ENCODE data around the gene SECISBP2. TPM values are rescaled to one million over a fixed set of nuclear protein-coding genes. Genes with fewer than 3 reads are reported as not detected.

The SECISBP2 gene
- total and polyA plus RNA-seq, 2 experiments from 2014 or later: 77.7 to 86.8 TPM

DNA sequence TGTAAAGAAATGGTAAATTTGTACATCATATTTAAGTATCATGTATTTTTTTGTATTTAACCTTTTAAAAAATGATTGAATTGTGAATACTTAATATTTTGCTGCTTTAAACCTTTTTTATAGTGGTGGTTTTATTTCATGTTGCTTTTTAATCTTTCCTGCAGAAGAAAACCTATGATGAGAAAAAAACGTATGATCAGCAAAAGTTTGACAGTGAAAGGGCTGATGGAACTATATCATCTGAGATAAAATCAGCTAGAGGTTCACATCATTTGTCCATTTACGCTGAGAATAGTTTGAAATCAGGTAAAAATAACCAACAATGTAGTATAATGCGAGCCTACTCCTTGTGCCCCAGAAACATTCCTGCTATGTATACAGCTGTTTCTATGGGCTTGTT is 7.4 kb downstream of the SECISBP2 start:
- no peak overlapping the region for H3K4me2 ChIP-seq
- H3K4me3 ChIP-seq: no peak overlapping the region
- peaks cover 19% of the 10 kb centered on the region; the same call in 1 of the 2 replicates for H4K20me1 ChIP-seq (replicated peaks; ENCODE audit: insufficient read depth)
- H3K4me1 ChIP-seq (ENCODE audit: insufficient read depth): no peaks in the 10 kb centered on the region
- TF ChIP-seq ZNF114 (CRISPR knock-in tag; IDR thresholded peaks at IDR 0.05) (no peak), EZH2phosphoT487 (IDR thresholded peaks at IDR 0.05; ENCODE audit: unreplicated experiment) (no peak), CREB1 (CRISPR knock-in tag; IDR thresholded peaks at IDR 0.05; ENCODE audit: low read depth) (no peak), NANOG (IDR thresholded peaks at IDR 0.05; ENCODE audit: borderline replicate concordance) (no peak), JUNB (IDR thresholded peaks at IDR 0.05; ENCODE audit: unreplicated experiment) (no peak), EZH2 (IDR thresholded peaks at IDR 0.05; ENCODE audit: low read depth, unreplicated experiment) (no peak), STAT1 (IDR thresholded peaks at IDR 0.05; ENCODE audit: unreplicated experiment) (no peak)
- TF ChIP-seq, protein P1, sequence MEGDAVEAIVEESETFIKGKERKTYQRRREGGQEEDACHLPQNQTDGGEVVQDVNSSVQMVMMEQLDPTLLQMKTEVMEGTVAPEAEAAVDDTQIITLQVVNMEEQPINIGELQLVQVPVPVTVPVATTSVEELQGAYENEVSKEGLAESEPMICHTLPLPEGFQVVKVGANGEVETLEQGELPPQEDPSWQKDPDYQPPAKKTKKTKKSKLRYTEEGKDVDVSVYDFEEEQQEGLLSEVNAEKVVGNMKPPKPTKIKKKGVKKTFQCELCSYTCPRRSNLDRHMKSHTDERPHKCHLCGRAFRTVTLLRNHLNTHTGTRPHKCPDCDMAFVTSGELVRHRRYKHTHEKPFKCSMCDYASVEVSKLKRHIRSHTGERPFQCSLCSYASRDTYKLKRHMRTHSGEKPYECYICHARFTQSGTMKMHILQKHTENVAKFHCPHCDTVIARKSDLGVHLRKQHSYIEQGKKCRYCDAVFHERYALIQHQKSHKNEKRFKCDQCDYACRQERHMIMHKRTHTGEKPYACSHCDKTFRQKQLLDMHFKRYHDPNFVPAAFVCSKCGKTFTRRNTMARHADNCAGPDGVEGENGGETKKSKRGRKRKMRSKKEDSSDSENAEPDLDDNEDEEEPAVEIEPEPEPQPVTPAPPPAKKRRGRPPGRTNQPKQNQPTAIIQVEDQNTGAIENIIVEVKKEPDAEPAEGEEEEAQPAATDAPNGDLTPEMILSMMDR (conservative IDR thresholded peaks at IDR 0.05; ENCODE audit: low read depth in 2 of 2): no peak
- TF ChIP-seq, protein P2, sequence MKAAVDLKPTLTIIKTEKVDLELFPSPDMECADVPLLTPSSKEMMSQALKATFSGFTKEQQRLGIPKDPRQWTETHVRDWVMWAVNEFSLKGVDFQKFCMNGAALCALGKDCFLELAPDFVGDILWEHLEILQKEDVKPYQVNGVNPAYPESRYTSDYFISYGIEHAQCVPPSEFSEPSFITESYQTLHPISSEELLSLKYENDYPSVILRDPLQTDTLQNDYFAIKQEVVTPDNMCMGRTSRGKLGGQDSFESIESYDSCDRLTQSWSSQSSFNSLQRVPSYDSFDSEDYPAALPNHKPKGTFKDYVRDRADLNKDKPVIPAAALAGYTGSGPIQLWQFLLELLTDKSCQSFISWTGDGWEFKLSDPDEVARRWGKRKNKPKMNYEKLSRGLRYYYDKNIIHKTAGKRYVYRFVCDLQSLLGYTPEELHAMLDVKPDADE (IDR thresholded peaks at IDR 0.05): no peak
- TF ChIP-seq, protein P3, sequence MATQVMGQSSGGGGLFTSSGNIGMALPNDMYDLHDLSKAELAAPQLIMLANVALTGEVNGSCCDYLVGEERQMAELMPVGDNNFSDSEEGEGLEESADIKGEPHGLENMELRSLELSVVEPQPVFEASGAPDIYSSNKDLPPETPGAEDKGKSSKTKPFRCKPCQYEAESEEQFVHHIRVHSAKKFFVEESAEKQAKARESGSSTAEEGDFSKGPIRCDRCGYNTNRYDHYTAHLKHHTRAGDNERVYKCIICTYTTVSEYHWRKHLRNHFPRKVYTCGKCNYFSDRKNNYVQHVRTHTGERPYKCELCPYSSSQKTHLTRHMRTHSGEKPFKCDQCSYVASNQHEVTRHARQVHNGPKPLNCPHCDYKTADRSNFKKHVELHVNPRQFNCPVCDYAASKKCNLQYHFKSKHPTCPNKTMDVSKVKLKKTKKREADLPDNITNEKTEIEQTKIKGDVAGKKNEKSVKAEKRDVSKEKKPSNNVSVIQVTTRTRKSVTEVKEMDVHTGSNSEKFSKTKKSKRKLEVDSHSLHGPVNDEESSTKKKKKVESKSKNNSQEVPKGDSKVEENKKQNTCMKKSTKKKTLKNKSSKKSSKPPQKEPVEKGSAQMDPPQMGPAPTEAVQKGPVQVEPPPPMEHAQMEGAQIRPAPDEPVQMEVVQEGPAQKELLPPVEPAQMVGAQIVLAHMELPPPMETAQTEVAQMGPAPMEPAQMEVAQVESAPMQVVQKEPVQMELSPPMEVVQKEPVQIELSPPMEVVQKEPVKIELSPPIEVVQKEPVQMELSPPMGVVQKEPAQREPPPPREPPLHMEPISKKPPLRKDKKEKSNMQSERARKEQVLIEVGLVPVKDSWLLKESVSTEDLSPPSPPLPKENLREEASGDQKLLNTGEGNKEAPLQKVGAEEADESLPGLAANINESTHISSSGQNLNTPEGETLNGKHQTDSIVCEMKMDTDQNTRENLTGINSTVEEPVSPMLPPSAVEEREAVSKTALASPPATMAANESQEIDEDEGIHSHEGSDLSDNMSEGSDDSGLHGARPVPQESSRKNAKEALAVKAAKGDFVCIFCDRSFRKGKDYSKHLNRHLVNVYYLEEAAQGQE (IDR thresholded peaks at IDR 0.05; ENCODE audit: unreplicated experiment): no peak
- TF ChIP-seq, protein P4, sequence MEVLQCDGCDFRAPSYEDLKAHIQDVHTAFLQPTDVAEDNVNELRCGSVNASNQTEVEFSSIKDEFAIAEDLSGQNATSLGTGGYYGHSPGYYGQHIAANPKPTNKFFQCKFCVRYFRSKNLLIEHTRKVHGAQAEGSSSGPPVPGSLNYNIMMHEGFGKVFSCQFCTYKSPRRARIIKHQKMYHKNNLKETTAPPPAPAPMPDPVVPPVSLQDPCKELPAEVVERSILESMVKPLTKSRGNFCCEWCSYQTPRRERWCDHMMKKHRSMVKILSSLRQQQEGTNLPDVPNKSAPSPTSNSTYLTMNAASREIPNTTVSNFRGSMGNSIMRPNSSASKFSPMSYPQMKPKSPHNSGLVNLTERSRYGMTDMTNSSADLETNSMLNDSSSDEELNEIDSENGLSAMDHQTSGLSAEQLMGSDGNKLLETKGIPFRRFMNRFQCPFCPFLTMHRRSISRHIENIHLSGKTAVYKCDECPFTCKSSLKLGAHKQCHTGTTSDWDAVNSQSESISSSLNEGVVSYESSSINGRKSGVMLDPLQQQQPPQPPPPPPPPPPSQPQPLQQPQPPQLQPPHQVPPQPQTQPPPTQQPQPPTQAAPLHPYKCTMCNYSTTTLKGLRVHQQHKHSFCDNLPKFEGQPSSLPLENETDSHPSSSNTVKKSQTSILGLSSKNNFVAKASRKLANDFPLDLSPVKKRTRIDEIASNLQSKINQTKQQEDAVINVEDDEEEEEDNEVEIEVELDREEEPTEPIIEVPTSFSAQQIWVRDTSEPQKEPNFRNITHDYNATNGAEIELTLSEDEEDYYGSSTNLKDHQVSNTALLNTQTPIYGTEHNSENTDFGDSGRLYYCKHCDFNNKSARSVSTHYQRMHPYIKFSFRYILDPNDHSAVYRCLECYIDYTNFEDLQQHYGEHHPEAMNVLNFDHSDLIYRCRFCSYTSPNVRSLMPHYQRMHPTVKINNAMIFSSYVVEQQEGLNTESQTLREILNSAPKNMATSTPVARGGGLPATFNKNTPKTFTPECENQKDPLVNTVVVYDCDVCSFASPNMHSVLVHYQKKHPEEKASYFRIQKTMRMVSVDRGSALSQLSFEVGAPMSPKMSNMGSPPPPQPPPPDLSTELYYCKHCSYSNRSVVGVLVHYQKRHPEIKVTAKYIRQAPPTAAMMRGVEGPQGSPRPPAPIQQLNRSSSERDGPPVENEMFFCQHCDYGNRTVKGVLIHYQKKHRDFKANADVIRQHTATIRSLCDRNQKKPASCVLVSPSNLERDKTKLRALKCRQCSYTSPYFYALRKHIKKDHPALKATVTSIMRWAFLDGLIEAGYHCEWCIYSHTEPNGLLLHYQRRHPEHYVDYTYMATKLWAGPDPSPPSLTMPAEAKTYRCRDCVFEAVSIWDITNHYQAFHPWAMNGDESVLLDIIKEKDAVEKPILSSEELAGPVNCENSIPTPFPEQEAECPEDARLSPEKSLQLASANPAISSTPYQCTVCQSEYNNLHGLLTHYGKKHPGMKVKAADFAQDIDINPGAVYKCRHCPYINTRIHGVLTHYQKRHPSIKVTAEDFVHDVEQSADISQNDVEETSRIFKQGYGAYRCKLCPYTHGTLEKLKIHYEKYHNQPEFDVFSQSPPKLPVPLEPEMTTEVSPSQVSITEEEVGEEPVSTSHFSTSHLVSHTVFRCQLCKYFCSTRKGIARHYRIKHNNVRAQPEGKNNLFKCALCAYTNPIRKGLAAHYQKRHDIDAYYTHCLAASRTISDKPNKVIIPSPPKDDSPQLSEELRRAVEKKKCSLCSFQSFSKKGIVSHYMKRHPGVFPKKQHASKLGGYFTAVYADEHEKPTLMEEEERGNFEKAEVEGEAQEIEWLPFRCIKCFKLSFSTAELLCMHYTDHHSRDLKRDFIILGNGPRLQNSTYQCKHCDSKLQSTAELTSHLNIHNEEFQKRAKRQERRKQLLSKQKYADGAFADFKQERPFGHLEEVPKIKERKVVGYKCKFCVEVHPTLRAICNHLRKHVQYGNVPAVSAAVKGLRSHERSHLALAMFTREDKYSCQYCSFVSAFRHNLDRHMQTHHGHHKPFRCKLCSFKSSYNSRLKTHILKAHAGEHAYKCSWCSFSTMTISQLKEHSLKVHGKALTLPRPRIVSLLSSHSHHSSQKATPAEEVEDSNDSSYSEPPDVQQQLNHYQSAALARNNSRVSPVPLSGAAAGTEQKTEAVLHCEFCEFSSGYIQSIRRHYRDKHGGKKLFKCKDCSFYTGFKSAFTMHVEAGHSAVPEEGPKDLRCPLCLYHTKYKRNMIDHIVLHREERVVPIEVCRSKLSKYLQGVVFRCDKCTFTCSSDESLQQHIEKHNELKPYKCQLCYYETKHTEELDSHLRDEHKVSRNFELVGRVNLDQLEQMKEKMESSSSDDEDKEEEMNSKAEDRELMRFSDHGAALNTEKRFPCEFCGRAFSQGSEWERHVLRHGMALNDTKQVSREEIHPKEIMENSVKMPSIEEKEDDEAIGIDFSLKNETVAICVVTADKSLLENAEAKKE (CRISPR knock-in tag; IDR thresholded peaks at IDR 0.05): no peak
- Mint-ChIP-seq H3K36me3 (ENCODE audit: low read depth) (peaks cover 59% of the 10 kb centered on the region), H3K27me3 (ENCODE audit: insufficient read depth, low read depth, poor library complexity) (peaks cover 5% of the 10 kb centered on the region), H3K4me3 (no peak overlapping the region), H3K9me3 (no peaks in the 10 kb centered on the region), H3K27ac (no peak overlapping the region), H3K4me1 (peaks cover 2% of the 10 kb centered on the region; the same call in 1 of the 3 replicates)
- H3K27me3 ChIP-seq (ENCODE audit: insufficient read depth): no peaks in the 10 kb centered on the region
- no peaks in the 10 kb centered on the region for H3F3A ChIP-seq (replicated peaks; ENCODE audit: low read depth)
- H3K36me3 ChIP-seq (ENCODE audit: insufficient read depth): peaks cover 26% of the 10 kb centered on the region
- H3K9me2 ChIP-seq (ENCODE audit: insufficient read depth): no peaks in the 10 kb centered on the region
- peaks cover 61% of the 10 kb centered on the region for H3K79me2 ChIP-seq (replicated peaks; ENCODE audit: insufficient read depth)
- H3K27ac ChIP-seq (ENCODE audit: low read depth): no peak overlapping the region
- no peak overlapping the region for H2AFZ ChIP-seq
- ATAC-seq (no peak), DNase-seq (ENCODE audit: low spot score) (no peak)

All from GM23338 (cell line).